CD4-positive, alpha-beta T cell treated with Interleukin-21 for 1 hour (primary cell): ENCODE results near the gene SSH3.
"Not testable (repeated sequence)": the region's sequence is repeated elsewhere in the genome, so short reads cannot be mapped to it uniquely, and the experiment has no call there.

Experiments
- DNase-seq: peaks from one replicate; pipeline ENCODE4 v3.0.0-alpha.2; 2020

SSH3 gene

DNA sequence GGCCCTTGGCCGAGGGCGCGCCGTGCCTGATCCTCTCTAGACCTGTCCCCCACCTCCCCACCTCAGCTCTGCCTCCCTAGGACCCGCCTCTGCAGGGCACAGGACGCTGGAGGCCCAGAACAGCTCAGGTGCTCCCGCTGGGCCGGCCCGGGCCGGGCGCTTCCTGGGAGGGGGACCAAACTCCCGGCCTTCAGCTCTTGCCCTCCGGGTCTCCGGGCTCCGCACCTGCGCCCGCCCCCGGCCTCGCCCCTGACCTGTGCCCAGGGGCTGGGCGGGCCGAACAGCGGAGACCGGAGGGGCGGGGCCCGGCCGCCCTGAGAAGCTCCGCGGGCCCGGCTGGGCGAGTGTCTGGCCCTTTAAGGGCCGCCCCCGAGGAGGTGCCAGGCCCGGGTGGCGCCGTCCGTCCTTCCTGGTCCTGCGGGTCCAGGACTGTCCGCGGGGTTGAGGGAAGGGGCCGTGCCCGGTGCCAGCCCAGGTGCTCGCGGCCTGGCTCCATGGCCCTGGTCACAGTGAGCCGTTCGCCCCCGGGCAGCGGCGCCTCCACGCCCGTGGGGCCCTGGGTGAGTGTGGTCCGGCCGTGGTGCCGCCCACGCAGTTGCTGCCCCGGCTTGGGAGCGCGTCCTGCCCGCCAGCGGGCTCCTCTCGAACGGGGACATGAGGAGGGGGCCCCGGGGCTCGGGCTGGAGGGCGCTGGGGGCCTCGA is at the start of gene SSH3:
SSH3 (plus strand) TSS at position 399 of the 703 bp plus-strand sequence; CDS start at position 495, 96 bp downstream.
- peak; percentile 37 for DNase-seq

- DNase-seq = no peak
Observed at GRCh38 chr11:67253872-67254624, 49.3 kb upstream of the SSH3 start.

GRCh38 chr11:67254798-67255197 is 48.5 kb upstream of the SSH3 start:
- DNase-seq = no peak

DNA sequence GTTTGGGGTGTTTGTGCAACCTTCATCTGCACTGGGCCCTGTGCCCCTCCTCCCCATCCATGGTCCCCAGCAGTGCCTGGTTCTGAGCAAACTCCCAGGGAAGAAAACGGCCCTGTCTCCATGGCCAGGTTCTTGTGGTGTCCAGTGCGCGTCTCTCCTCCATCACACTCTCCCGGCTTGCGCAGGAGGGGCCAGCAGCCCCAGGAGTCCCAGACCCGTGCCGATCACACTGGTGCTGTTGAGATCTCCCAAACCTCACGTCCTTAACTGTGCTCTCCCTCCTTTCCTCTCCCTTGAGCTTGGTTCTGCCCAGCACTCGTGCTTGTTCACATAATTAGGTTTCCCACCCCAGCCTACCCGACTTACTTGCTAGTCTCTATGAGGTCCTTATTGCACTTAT is 48.0 kb upstream of the SSH3 start:
- DNase-seq = no peak

DNA sequence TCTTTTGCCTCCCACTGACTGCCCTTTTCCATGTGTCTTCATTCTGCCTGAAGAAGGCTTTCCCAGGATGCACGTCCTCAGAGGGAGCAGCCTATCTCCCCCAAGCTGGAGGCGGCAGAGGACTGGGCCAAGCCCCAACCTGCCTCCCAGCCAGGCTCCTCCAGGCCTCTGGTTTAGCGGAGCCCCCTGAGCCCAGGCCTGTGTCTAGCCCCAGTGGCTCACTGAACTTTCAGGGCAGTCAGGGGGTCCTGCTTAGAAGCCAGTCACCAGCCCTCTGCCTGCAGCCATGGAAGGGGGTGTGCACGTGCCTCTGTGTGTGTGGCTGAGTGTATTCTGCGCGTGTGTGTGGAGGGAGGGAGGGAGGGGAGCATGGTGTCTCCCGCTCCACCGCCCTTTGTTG is 47.5 kb upstream of the SSH3 start:
- DNase-seq = no peak

- no peak for DNase-seq
Observed at GRCh38 chr11:67256477-67257135, 46.7 kb upstream of the SSH3 start.

DNA sequence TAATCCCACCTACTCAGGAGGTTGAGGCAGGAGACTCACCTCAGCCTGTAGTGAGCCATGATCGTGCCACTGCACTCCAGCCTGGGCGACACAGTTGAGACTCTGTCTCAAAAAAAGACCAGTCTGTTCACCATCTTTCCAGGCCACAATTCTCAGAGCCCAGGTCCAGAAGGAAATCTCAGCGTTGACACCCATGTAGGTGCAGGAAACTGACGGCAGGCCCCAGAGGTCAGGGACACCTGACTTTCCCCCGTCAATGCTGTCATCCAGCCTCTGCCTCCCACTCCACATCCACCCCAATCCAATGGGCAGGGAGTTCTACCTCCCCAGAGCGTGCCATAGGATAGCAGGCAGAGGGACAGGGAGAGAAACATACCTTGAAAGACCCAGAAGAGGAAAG is 42.9 kb upstream of the SSH3 start:
- no peak for DNase-seq

DNA sequence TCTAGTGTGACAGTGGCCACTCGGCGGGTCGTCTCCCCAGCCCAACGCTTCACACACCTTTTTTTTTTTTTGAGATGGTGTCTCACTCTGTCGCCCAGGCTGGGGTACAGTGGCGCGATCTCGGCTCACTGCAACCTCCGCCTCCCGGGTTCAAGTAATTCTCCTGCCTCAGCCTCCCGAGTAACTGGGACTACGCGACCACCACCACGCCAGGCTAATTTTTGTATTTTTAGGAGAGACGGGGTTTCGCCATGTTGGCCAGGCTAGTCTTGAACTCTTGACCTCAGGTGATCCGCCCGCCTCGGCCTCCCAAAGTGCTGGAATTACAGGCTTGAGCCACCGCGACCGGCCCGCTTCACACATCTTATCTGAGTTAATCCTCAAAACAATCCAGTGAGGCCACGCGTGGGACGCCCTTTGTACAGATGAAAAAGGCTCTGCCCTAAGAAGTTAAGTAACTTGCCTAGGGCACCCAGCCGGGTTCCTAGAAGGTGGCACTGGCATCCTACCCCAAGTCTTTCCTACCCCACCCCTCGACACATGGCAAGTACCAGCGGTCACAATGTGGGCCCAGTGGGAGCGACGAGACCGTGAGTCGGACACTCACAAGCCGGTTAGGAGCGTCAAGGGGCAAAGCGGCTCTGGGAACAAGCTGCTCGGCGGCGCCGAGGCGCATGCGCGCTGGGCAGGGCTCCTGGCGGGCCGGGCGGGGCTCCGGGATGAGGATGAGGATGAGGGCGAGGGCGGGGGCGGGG is 42.3 kb upstream of the SSH3 start:
- not testable (repeated sequence) for DNase-seq

- no peak for DNase-seq
Observed at GRCh38 chr11:67261640-67261945, 41.7 kb upstream of the SSH3 start.

DNA sequence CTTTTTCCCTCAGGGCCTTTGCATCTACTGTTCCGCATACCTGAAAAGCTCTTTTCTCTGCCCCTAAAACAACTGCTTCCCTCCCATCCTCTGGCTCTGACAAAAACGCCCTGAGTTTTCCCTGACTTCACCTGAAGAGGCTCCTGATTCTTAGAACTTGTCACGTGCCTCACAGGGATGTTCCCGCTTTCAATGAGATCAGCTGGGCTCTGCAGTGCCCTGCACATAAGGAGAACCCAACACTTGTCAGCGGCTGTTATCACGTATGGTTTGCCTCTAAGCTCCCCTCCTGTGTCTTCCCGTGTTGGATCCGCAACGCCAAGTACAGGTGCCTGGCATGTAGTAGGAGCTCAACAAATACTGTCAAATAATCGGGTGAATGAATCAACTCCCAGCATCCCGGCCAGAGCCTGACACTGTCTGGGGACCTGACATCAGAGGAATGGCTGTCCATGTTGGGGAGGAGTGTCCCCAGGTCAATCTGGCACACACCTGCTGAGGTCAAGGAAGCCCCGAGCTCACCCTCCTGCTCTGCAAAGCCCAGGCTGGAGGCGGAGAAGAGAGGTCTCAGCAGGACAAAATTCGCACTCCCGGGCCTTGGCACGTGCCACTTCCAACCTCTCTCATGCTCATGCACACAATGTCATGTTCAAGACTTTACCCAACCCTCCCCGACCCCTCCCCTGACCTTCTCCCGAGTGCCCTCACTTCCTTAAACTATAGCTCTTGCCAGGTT is 41.2 kb upstream of the SSH3 start:
- DNase-seq = no peak

- DNase-seq = peak; percentile 76
Observed at GRCh38 chr11:67262731-67263675, 40.3 kb upstream of the SSH3 start.

- DNase-seq = no peak
Observed at GRCh38 chr11:67264260-67264659, 39.1 kb upstream of the SSH3 start.

GRCh38 chr11:67264877-67265632 is 38.3 kb upstream of the SSH3 start:
- DNase-seq = no peak

DNA sequence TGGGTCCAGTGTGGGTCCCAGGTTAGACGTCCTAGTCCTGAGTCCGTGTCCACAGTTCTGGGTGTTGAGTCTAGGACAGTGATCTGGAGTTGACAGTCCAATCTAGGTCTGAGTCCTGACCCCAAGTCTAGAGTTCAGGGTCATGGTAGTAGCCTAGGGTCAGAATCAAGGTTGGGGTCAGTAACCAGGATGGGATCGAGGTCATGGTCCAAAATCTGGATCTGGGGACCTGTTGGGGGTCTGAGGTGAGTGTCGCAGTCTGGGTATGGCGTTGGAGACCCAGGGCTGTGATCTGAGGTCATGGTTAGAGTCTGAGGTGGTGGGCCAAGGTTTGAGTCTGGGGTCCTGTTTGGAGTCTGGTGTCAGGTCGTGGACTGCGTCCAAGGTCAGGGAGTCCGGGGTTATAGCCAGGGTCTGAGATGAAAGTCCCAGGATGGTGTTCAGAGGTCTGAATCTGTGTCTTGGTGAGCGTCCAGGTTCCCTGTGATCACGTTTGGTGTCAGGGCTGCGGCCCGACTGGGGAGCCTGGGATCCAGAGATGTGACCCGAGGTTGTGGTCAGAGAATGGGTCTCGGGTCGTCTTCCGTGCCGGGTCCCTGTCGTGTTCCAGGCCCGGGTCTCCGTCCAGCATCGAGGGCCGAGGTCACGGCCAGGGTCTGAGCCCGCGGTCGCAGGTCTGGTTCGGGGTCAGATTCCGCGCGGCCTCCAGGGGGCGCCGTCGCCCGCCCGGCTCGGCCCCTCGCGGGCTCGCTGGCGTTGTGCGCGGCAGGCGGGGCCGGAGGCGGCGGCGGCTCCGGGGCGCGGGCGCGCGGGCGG is 37.5 kb upstream of the SSH3 start:
- DNase-seq = peak; percentile 80

DNA sequence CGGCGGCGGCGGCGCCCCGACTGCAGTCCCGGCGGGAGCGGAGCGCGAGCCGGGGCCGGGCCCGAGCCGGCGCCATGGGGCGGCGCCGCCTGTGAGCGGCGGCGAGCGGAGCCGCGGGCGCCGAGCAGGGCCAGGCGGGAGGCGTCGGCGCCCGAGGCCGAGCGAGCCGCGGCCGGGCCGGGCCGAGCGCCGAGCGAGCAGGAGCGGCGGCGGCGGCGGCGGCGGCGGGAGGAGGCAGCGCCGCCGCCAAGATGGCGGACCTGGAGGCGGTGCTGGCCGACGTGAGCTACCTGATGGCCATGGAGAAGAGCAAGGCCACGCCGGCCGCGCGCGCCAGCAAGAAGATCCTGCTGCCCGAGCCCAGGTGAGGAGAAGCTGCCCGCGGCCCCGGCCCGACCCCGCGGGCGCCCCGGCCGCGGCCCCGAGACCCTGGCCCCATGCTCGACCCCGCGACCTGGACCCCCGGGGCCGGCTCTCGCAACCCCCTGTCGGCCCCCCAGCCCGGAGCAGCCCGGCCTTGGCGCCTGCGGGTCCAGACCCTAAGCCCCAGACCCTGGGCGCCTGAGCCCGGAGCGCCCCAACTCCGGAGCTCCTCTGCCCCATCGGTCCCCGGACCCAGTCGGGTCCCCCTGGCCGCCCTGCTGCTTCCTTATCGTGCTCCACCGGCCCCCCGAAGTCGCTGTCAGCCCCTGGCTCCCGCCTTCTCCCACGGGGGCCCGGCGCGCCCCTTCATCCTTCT is 36.7 kb upstream of the SSH3 start, which contains the start of gene GRK2:
GRK2 (plus strand) TSS at position 25 of the 739 bp plus-strand sequence; CDS start at position 252, 227 bp downstream.
- peak; percentile 51 for DNase-seq

GRCh38 chr11:67267188-67268080 is 35.9 kb upstream of the SSH3 start:
- DNase-seq = peak; percentile 47

GRCh38 chr11:67268081-67268961 is 35.0 kb upstream of the SSH3 start:
- DNase-seq = peak; percentile 71
